Breast epithelium (tissue), 3 donors: ENCODE results near the gene IGSF9.

Experiments used
- CTCF ChIP-seq, 3 donors: fragments of 450-650 bp; IDR thresholded peaks; one replicate each; pipeline ENCODE4 v1.5.1; 2016 to 2017; ENCODE audit warnings: antibody characterized with exemption in 3 of 3, mild to moderate bottlenecking in 3 of 3, moderate library complexity in 3 of 3
- POLR2A ChIP-seq: fragments of 450-650 bp; IDR thresholded peaks from one replicate; pipeline ENCODE4 v1.6.1; 2016; ENCODE audit warnings: antibody characterized with exemption, mild to moderate bottlenecking, moderate library complexity
- POLR2AphosphoS5 ChIP-seq, 3 donors: sonication (generic); formaldehyde crosslinking; IDR thresholded peaks; one replicate each; pipeline ENCODE4 v1.6.1; 2017; ENCODE audit warnings: antibody characterized with exemption in 3 of 3

- TF ChIP-seq POLR2A (no peak), CTCF (IDR thresholded peaks at IDR 0.05) (no peak), POLR2AphosphoS5 (IDR thresholded peaks at IDR 0.05) (no peak)
Measured at GRCh38 chr1:159927849-159928431, 17.5 kb downstream of the IGSF9 start.
